ENCODE results near the gene GPR4. TPM values are rescaled to one million over a fixed set of nuclear protein-coding genes. Genes with fewer than 3 reads are reported as not detected.

Gene GPR4
- total RNA-seq, 1 experiment from 2014 or later, result 0.10 TPM

DNA sequence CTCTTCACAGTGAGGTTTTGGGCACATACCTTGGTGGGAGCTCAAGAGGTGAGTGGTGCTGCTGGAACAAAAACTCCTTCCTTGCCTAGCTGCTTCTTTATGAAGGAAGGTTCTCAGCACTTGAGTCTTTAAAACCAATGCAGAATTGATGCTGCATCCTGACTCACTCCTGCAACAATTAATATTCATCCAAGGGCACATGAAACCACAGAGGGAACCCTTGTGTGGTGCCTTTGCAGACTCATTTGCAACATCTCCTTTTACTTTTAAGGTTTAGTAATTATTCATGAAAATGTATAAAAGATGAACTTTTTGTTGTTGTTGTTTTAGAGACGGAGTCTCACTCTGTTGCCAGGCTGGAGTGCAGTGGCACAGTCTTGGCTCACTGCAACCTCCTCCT lies 47.5 kb downstream of the GPR4 start:
- DNase-seq (ENCODE audit: low read depth), result no peak

DNA sequence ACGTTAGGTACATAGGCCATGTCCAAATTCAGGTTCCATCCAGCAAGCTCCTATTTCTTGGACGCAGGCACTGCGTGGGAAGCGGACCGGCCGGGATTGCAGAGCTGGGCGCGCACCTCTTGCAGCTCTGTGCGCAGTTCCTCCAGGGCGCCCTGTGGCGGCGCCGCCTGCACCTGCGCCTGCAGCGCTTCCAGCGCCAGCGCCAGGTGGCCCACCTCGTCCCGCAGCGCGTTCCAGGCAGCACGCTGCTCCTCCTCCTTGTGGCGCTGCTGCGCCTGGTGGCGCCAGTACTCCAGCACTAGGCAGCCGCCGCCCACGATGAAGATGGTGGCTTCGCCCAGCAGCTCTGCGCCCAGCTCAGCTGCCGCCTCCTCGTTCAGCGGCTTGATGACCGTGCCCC lies 48.5 kb downstream of the GPR4 start:
- no peak for DNase-seq (ENCODE audit: low read depth)

DNA sequence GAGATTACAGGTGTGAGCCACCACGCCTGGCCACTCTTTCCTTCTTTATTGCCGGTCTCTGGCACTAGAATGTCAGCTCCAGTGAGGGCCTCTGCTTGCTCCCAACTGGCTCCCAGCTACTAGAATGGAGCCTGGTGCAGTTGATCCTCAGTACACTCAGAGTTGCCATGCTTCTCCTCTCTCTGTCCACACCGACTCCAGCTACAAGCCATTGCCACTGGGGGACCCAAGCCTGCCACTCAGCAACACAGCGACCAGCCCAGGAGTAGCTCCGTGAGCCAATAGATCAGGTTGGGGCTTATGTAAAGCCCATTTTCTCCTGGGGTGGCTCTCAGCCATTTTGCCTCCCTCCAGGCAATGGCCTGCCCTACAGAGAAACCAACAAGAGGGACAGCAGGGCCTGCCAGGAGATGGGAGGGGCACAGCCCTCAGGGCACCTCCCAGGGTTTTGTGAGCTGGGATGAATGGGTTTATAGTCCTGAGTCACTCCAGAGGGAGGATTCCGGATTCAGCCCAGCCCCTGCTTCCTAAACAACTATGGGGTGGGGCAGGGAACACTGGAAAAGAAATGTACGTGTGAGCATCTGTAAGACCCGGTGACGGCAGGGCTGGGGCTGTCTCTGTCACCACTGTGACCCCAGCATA lies 53.9 kb downstream of the GPR4 start:
- peak; percentile 77 for DNase-seq (ENCODE audit: low read depth)

DNA sequence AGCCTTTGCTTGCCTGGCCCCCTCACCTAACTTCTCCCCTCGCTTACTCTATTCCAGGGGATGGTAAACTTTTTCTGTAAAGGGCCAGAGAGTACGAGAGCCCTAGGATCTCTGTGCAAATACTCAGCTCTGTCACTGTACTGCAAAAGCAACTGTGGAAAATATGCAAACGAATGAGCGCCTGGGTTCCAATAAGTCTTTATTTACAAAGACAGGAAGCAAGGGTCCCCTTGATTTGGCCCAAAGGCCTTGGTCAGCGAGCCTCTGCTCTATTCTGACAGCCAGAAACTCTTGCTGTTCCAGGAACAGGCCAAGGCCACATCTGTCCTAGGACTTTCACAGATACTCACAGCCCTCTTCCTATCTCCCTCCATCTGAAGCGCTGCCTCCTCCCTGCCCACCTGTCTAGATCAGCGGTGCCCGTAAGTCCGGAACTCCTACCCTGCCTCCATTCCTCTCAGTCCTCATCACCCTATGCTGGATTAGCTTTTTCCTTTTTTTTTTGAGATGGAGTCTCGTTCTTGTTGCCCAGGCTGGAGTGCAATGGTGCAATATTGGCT lies 54.7 kb downstream of the GPR4 start:
- DNase-seq (ENCODE audit: low read depth), result no peak

DNA sequence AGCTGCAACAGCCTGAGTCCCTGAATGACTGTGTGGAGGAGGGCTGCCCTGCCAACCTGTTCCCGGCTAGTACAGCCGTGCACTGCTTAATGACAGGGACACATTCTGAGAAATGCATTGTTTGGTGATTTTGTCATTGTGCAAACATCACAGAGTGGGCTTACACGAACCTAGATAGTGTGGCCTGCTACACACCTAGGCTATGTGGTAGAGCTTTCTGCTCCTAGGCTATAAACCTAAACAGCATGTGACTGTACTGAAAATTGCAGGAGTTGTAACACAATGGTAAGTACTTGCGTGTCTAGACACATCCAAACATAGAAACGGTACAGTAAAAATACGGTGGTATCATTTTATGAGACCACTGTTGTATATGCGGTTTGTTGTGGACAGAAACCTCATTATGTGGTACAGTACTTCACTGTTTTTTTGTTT lies 59.8 kb downstream of the GPR4 start:
- DNase-seq (ENCODE audit: low read depth), result no peak

Small RNA genes within 50 kb of the gene (small RNA-seq; reads per million reads assigned to genes)
- not detected for gene RN7SL836P

Other genes starting within 250 kb of the GPR4 start
- 20.0 and 23.9 TPM in 2 replicates for gene ERCC2, start 231.6 kb downstream of the GPR4 start, total RNA-seq (2014; rRNA removed; shearing (Covaris generic))
- gene PPP1R13L, start 197.1 kb downstream of the GPR4 start, total RNA-seq (2014; rRNA removed; shearing (Covaris generic)), result 18.9 and 34.3 TPM in 2 replicates
- 39.8 and 54.6 TPM in 2 replicates for gene POLR1G, start 195.6 kb downstream of the GPR4 start, total RNA-seq (2014; rRNA removed; shearing (Covaris generic))
- 125 and 137 TPM in 2 replicates for gene ERCC1, start 178.3 kb downstream of the GPR4 start, total RNA-seq (2014; rRNA removed; shearing (Covaris generic))
- gene FOSB, start 134.2 kb downstream of the GPR4 start, total RNA-seq (2014; rRNA removed; shearing (Covaris generic)), result 0.30 and 0.53 TPM in 2 replicates
- 12.9 and 13.7 TPM in 2 replicates for gene RTN2, start 105.2 kb downstream of the GPR4 start, total RNA-seq (2014; rRNA removed; shearing (Covaris generic))
- gene PPM1N, start 103.8 kb downstream of the GPR4 start, total RNA-seq (2014; rRNA removed; shearing (Covaris generic)), result 0.34 and 2.9 TPM in 2 replicates
- 248 and 269 TPM in 2 replicates for gene VASP, start 94.7 kb downstream of the GPR4 start, total RNA-seq (2014; rRNA removed; shearing (Covaris generic))
- gene OPA3, start 17.4 kb downstream of the GPR4 start, total RNA-seq (2014; rRNA removed; shearing (Covaris generic)), result 12.4 and 14.3 TPM in 2 replicates
- gene EML2, start 37.2 kb upstream of the GPR4 start, total RNA-seq (2014; rRNA removed; shearing (Covaris generic)), result 18.8 and 28.4 TPM in 2 replicates
- gene GIPR, start 66.0 kb upstream of the GPR4 start, total RNA-seq (2014; rRNA removed; shearing (Covaris generic)), result 0.07 and 0.23 TPM in 2 replicates
- gene SNRPD2, start 89.7 kb upstream of the GPR4 start, total RNA-seq (2014; rRNA removed; shearing (Covaris generic)), result 612 and 1,194 TPM in 2 replicates
- gene QPCTL, start 90.5 kb upstream of the GPR4 start, total RNA-seq (2014; rRNA removed; shearing (Covaris generic)), result 16.9 and 20.9 TPM in 2 replicates
- 9.5 and 14.2 TPM in 2 replicates for gene FBXO46, start 128.7 kb upstream of the GPR4 start, total RNA-seq (2014; rRNA removed; shearing (Covaris generic))
- gene MEIOSIN, start 131.2 kb upstream of the GPR4 start, total RNA-seq (2014; rRNA removed; shearing (Covaris generic)), result 0.07 and 0.37 TPM in 2 replicates
- gene SIX5, start 167.0 kb upstream of the GPR4 start, total RNA-seq (2014; rRNA removed; shearing (Covaris generic)), result 7.7 and 10.2 TPM in 2 replicates
- gene DMPK, start 180.3 kb upstream of the GPR4 start, total RNA-seq (2014; rRNA removed; shearing (Covaris generic)), result 7.0 and 10.1 TPM in 2 replicates
- gene DMWD, start 190.6 kb upstream of the GPR4 start, total RNA-seq (2014; rRNA removed; shearing (Covaris generic)), result 35.9 and 44.3 TPM in 2 replicates
- 0.13 TPM in 1 of 2 replicates, not detected in the other for gene RSPH6A, start 213.1 kb upstream of the GPR4 start, total RNA-seq (2014; rRNA removed; shearing (Covaris generic))